T follicular helper cell (primary cell): ENCODE measurements around the gene SPATA16.
"Not testable (repeated sequence)": the region's sequence is repeated elsewhere in the genome, so short reads cannot be mapped to it uniquely, and the experiment has no call there.

Experiments
- DNase-seq: peaks from one replicate; pipeline ENCODE4 v3.0.0-alpha.2; 2020; ENCODE audit warnings: low read depth
- total RNA-seq, 2 experiments: gene quantifications; one replicate each; lab custom pipeline; 2026; lab: John Stamatoyannopoulos, UW

SPATA16 gene
- total RNA-seq, result 0 reads per million in 2 experiments

GRCh38 chr3:173140986-173141385 is at the start of gene SPATA16:
Gene SPATA16, minus strand, starts transcription at chr3:173141235. Its CDS starts 23,504 bp downstream, at chr3:173117731.
- no peak for DNase-seq

- not testable (repeated sequence) for DNase-seq
Measured at GRCh38 chr3:173183022-173183421, 42.0 kb upstream of the SPATA16 start.

- DNase-seq, result no peak
Measured at GRCh38 chr3:173173652-173174051, 32.6 kb upstream of the SPATA16 start.

GRCh38 chr3:173159139-173159538 is 18.1 kb upstream of the SPATA16 start:
- not testable (repeated sequence) for DNase-seq

GRCh38 chr3:173156533-173156932 is 15.5 kb upstream of the SPATA16 start:
- DNase-seq, result not testable (repeated sequence)

GRCh38 chr3:173153631-173154030 is 12.6 kb upstream of the SPATA16 start:
- DNase-seq, result no peak

- no peak for DNase-seq
Measured at GRCh38 chr3:173139420-173139819, 1.6 kb downstream of the SPATA16 start.

- DNase-seq, result no peak
Measured at GRCh38 chr3:173138026-173138425, 3.0 kb downstream of the SPATA16 start.

GRCh38 chr3:173135059-173135458 is 6.0 kb downstream of the SPATA16 start:
- DNase-seq, result no peak

- no peak for DNase-seq
Measured at GRCh38 chr3:173128633-173129032, 12.4 kb downstream of the SPATA16 start.

- DNase-seq, result no peak
Measured at GRCh38 chr3:173111321-173111720, 29.7 kb downstream of the SPATA16 start.

GRCh38 chr3:173109143-173109542 is 31.9 kb downstream of the SPATA16 start:
- DNase-seq, result no peak

GRCh38 chr3:173103469-173103868 is 37.6 kb downstream of the SPATA16 start:
- DNase-seq, result no peak

- DNase-seq, result no peak
Measured at GRCh38 chr3:173098959-173099358, 42.1 kb downstream of the SPATA16 start.

- DNase-seq, result no peak
Measured at GRCh38 chr3:173096994-173097785, 43.8 kb downstream of the SPATA16 start.

- DNase-seq, result no peak
Measured at GRCh38 chr3:173096140-173096539, 44.9 kb downstream of the SPATA16 start.

GRCh38 chr3:173092038-173092437 is 49.0 kb downstream of the SPATA16 start:
- no peak for DNase-seq

GRCh38 chr3:173090492-173090891 is 50.5 kb downstream of the SPATA16 start:
- DNase-seq, result no peak

GRCh38 chr3:173089283-173089682 is 51.8 kb downstream of the SPATA16 start:
- DNase-seq, result no peak

- no peak for DNase-seq
Measured at GRCh38 chr3:173078525-173078924, 62.5 kb downstream of the SPATA16 start.

- DNase-seq, result no peak
Measured at GRCh38 chr3:173066044-173067004, 74.7 kb downstream of the SPATA16 start.

GRCh38 chr3:173065543-173065981 is 75.5 kb downstream of the SPATA16 start:
- DNase-seq, result no peak

- no peak for DNase-seq
Measured at GRCh38 chr3:173064631-173065030, 76.4 kb downstream of the SPATA16 start.
